Erythroblast (primary cell): ENCODE measurements around the gene SUMF2.
"Not testable (repeated sequence)": the region's sequence is repeated elsewhere in the genome, so short reads cannot be mapped to it uniquely, and the experiment has no call there.

Source experiments
- GATA1 ChIP-seq: IDR thresholded peaks from 2 replicates; pipeline ENCODE4 v1.6.1; 2011; ENCODE audit warnings: low read depth, mild to moderate bottlenecking, control low read depth, low read length, moderate library complexity
- POLR2A ChIP-seq: IDR thresholded peaks from 2 replicates; pipeline ENCODE4 v1.6.1; 2011; ENCODE audit warnings: mild to moderate bottlenecking, low read length

GRCh38 chr7:56031556-56031955 is 32.5 kb upstream of the SUMF2 start:
- not testable (repeated sequence) for TF ChIP-seq GATA1, POLR2A
